GM18867 (cell line): Measurements from ENCODE around the gene RAB3GAP2.
"Not testable (repeated sequence)": the region's sequence is repeated elsewhere in the genome, so short reads cannot be mapped to it uniquely, and the experiment has no call there.

ENCODE experiments used
- ATAC-seq: cut with Tn5 transposase; IDR thresholded peaks from one replicate; pipeline ENCODE4 v1.9.1; 2021; ENCODE audit warnings: mild to moderate bottlenecking, moderate library complexity; ENCODE audit not compliant: unreplicated experiment

Gene RAB3GAP2

DNA sequence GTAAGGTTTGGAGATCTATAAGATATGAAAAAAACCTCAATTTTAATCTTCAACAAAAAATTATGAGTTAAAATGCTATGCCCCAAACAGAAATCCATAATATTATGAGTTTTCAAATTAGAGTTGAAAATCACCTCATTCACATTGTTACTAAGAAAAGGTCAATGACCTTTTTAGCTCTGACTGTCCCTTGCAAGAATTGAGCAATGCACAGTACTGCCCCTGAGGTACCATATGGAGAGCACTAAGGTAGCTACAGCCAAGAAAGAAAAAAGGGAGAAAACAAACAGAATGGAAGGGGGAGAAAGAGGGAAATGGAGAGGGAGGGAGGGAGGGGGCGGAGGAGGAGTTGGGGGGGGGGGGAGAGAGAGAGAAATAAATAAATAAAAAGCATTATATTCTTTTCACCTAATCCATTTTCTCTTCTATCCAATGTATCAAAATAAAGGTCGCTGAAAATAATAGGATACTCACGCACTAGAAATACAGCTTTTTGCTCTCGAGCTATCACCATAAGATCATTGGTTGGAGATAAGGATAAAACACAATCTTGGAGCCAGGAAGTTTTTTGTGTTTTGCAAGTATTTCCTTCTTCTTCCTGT is 58.8 kb downstream of the RAB3GAP2 start:
- ATAC-seq: no peak

DNA sequence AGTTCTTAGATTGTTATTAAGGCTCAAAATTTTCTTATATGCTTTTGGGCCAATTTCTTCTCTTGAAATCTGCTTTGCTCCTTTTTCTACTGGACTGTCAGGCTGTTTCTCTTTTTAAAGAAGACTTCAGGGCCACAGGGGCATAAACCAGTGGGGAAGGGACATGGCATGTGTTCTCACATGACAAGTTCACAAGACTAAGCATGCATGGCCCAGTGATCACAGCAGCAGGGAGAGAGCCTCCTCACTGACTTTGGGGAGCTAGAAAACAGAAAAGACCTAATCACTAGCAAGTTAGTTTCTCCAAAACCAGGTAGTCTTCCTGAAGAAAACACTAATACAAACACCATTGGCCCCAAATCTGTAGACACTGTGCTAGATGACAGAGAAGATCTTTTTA is 64.8 kb downstream of the RAB3GAP2 start:
- ATAC-seq: no peak

DNA sequence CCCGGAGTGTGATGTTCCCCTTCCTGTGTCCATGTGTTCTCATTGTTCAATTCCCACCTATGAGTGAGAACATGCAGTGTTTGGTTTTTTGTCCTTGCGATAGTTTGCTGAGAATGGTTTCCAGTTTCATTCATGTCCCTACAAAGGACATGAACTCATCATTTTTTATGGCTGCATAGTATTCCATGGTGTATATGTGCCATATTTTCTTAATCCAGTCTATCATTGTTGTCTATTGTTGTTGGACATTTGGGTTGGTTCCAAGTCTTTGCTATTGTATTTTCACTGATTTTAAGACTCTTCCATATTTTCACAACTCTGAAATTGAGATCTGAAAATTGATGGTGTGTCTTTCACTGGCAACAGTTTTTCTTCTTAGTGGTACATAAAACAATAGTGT is 67.5 kb downstream of the RAB3GAP2 start:
- ATAC-seq: not testable (repeated sequence)

DNA sequence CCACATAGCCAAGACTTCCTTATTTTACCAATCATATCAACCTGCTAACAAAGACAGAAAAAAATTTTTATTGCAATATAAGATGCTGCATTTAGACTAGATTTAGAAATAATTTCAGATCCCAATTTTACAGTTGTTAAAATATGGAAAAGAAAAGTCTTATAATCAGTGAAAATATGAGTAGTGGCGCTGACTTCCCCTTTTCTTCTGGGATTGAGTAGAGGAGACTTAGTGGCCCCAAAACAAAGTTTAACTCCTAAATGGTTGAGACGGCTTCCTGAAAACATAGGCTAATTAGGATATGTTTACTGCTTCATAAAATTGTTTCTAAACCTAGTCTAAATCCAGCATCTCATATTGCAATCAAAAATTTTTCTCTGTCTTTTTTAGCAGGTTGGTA is 68.4 kb downstream of the RAB3GAP2 start:
- no peak for ATAC-seq

DNA sequence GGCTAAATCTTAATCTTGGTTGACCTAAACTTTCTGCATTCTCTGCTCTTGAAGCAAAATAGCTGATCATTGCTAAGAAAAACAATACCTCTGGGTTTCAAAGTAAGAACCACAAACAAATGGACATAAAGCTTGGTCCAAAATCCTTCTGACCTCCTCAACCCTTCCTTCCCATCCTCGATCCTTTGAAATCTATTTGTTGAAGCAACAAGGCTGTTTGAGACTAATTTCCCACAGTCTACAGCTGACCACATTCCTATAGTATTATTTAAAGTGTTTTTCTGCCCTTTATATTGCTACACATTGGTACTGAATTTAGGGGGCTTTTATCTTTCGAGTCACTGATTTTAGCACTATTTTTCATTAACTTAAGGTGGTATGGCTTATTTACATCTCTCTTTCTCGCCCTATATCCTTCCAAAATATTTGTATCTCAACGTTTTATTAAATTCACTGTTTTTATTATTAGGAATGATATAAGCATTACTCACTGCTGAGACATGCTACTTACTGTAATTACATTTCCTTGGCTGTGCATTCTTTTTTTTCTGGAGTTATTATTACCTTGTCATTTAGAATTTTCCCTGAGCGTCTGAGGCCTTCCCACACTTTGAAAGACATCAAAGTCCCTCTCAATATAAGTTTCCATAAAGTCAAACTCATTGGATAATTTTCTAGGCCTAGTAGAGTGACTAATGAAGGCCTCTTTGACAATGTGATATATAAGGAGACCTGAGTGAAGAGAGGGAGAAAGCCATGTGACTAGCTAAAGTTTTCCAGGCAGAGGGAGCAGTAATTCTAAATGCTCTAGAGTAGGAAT is 73.9 kb downstream of the RAB3GAP2 start:
- no peak for ATAC-seq

DNA sequence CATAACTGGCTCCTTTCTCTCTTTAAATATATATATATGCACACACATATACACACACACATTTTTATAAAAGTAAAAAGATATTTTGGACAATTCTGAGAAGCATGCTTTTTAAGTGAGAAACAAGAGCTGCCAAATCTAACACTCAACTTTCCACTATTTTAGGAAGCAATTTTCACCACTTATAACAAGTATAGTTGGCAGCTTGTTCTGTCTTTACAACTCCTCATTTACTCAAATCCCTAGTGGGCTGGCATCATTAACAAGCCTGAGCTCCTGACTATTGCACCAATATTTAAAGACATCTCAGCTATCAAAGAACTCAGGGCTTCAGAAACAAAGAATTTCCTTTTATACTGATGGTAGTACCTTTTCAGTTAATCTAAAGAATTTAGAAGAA is 76.6 kb downstream of the RAB3GAP2 start:
- no peak for ATAC-seq

DNA sequence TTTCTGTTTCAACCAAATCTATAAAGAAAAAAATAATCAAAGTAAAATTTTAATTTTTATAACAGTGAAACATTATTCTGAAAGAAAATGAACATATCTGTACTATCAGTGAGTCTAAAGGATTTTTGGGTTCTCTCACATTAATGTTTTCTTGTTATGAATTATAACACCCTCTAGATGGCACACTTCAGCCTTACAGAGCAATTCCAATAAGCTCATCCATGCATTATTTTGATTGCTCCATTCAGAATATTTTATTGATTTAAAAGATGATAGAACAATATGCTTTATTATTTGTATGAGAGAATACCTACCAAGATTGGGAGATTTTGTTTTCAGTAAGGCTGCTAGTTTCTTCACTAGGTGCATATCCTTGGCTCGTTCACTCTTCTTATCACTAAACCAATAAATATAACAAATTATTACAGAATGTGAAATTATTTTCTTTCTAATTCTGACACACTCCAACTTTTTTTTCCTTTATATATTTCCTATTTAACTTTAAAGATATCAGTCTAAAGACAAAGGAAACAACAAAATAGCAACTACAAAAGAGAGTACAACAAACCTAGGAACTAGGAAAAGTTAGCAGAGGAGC is 82.4 kb downstream of the RAB3GAP2 start:
- ATAC-seq: no peak

DNA sequence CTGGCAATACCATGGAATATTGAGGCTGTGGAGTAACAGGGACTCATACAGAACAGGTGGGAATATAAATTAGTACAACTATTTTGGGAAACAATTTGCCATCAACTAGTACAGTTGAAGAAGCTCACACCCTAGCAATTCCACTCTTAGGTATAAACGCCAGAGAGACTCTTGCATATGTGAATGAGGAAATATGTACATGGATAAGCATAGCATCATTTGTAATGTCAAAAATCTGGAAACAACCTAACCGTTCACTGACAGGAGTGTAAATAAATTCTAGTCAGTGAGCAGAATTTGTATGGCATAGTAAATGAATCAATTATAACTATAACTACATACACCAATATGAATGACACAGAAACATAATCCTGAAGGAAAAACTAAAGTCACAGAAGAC is 83.7 kb downstream of the RAB3GAP2 start:
- ATAC-seq: no peak

DNA sequence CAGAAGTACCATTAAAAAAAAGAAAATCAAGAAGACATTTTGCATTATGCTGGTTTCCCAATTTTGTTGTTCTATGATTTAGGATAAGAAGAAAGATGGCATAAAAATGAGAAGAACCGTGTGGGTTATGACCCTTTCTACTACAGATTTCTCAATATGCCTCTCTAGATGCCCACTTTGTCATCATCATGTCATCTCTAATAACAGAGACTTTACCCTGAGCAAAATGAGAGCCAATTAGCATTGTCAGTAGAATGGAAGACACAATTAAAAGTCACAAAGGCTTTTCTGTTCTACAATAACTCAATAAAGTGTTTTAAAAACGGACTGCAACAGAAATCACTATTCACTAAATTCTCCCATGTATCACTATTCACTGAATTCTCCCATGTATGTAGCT is 85.5 kb downstream of the RAB3GAP2 start:
- ATAC-seq: no peak

DNA sequence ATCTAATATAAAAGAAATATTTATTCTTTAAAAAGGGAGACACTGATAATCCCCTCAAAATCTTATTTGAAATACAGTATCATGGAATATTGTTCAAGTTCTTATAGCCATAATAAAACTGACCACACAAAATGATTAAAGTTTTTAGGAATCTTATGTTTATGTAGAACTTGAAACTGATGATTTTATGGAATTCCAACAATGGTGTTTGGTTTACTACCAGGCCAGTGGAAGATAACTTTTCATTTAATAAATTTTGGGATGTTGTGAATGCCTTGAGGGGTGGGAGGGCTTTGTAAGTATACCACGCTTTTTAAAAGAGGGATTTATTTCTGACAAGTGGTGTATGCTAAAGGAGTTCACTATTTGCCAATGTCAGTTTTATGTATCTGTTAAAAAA is 87.7 kb downstream of the RAB3GAP2 start:
- ATAC-seq: no peak

DNA sequence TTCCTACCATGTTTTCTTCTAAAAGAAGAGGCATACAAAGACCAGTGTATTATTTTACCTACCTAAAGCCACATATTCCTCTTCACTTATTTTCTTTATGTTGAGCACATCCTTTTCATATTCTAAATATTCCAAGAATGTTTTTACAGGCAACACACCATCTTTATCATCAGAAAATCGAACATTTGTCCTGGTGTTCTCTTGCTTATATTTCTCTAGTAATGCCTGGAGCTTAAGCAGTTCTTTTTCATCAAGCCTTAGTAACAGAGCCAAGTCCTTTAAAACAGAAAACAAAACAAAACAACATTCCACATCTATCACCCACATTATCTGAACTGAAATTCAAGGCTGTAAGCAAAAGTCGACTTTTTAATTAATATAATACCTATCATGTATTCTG is 89.6 kb downstream of the RAB3GAP2 start:
- ATAC-seq: no peak

DNA sequence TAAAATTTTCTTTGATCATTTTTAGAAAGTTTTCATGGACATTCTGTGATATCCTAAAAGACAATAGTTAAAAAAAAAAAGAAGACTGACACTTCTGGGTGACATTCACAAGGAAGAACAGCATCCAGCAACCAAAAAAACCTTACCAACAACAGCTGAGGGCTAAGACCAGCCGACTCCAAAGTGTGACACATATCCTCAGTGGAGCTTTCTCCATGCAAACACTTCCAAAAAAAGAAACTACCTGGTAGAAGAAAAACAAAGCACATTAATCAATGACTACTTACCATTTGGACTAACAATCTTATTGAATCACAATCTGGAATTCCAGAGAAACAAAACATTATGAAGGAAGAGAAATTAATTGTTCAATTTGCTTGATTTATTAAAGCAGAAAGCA is 90.1 kb downstream of the RAB3GAP2 start:
- no peak for ATAC-seq

DNA sequence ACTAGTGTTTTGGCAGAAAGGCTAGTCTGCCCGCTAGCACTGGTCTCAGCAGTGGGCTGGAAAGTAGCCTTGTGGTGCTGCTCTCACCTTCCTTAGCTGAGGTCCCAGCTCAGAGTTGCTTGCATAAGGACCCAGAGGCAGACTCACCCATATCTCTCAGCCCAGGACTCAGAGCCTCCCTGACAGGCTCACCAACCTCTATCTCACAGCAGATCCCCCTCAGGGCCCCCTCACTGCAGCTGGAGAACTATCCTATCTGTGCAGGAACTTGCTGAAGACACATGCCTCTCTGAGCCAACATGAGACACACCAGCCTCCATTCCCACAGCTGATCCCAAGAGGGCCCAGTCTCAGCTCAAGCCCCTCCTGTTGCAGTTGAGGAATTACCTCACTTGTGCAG is 95.7 kb downstream of the RAB3GAP2 start:
- ATAC-seq: no peak

DNA sequence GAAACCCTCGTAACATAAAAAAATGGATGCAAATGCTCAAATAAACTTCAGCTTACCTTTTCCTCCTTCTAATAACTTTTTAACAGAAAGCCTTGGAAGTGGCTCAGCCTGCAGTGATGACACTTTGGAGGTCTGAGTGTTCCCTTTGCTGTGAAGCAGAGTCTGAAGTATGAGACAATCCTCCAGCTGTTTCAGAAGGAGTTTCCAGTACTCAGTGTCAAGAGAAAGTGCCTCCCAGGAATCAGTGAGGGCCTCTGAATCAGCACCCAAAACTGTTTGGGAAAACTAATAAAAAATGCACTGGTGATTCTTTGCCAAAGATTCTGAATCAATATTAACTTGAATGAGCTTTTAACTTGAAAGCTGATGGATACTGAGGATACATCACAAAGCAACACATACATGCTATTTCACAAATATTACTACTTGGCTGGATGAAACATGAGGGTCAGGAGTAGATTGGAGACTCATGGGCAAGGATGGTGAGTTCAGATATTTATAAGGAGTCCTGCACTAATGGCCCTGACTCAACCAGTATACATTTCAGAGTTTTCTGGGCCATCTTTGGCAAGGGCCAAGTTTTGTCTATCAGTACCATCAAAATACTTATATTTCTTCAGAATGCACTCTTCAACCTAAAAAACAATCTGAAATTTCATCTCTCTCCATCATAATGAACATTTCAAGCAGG is 101.3 kb downstream of the RAB3GAP2 start:
- no peak for ATAC-seq

DNA sequence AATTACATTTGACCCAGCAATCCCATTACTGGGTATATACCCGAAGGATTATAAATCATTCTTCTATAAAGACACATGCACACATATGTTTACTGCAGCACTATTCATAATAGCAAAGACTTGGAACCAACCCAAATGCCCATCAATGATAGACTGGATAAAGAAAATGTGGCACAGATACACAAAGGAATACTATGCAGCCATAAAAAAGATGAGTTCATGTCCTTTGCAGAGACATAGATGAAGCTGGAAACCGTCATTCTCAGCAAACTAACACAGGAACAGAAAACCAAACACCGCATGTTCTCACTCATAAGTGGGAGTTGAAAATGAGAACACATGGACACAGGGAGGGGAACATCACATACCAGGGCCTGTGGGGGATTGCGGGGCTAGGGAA is 102.4 kb downstream of the RAB3GAP2 start:
- ATAC-seq: not testable (repeated sequence)

DNA sequence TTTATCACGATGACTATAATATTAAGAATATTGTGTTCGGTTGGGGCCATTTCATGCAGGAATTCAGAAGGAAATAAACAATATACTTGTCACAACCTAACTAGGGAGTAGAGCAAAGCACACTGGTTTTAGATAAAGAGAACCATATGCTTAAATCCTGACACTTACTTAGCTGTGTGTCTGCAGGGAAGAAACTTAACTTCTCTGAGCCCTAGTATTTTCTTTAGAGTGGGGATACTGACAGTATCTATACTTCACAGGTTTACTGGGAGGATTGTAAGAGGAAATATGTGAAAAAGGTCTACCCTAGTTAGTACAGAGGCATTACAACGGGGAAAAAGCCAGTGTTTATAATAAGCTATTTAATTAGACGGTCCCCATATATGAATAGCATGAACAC is 105.4 kb downstream of the RAB3GAP2 start:
- no peak for ATAC-seq

DNA sequence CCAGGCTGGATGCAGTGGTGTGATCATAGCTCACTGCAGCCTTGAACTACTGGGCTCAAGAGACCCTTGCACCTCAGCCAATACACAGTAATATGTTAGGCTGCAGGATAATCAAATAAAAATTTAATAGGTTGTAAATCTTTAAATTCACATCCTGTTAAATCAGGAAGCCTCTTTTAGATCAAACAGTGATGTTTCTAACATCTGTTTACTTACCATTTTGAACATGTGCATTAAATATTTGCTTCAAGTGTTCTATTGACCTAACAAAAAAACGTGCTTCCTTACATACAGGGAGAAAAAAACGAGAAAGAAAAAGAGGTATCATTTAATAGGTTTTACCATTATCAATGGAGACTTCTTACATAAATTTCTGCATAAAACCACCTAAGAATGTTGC is 107.7 kb downstream of the RAB3GAP2 start:
- ATAC-seq: no peak

DNA sequence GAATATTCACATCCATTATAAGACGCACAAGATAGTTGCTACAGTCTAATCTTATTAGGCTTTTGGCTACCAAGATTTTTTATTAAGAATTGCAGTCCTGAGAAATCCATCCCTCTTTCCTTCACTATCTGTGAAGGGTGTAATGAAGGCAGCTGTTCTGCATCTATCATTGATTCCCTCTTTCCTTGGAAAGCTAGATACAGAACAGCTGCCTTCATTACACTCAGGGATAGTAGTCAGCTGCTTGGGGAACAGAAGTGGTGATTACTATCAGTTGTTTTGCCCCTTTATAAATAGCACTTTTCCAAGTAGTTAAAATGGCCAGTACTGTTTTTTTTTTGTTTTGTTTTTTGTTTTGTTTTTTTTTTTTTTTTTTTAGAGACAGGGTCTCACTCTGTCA is 108.1 kb downstream of the RAB3GAP2 start:
- ATAC-seq: no peak

DNA sequence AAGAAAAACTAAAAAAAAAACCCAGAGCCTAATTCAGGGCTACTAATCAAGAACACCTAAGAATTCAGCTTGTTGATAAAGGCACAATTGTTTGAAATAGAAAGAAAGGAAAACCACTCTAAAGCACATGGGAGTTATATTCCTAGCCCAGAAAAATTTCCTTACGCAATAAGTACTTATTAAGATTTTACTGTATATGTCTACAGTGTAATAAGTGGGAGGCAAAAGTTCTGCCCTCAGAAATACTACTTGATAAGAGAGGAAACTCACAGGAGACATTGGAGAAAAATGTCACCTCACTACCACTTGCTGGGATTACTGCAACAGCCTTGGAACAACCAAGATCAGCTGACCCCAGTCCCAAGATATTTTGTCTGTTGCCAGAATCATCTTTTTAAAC is 112.2 kb downstream of the RAB3GAP2 start:
- ATAC-seq: no peak

DNA sequence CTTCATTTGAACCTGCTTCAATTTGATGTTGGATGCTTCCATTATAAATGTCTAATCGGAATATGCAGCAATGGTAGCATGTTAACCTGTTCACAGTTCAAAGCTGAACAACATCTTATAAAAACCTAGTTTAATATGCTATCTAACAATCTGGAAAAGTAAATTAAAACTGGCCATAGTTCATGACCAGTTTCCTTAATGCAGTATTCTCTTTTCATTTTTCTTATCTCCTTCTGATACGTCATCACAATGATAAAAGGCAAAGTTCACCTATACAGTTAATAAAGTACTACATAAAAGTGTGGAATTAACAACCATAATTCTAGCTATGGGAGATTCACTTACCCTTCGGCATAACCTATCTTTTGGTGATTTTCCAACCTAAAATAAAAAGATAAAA is 113.2 kb downstream of the RAB3GAP2 start:
- no peak for ATAC-seq

DNA sequence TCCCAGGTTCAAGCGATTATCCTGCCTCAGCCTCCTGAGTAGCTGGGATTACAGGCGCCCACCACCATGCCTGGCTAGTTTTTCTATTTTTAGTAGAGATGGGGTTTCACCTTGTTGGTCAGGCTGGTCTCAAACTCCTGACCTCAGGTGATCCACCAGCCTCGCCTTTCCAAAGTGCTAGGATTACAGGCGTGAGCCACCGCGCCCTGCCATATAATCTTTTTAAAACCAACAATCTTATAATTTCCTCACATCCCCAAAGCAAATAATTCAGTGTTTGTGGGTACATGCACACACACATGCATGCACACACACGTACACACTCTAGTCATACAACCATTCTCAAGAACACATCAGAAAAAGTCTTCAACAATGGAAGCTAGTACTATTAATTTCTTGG is 113.7 kb downstream of the RAB3GAP2 start:
- ATAC-seq: not testable (repeated sequence)

DNA sequence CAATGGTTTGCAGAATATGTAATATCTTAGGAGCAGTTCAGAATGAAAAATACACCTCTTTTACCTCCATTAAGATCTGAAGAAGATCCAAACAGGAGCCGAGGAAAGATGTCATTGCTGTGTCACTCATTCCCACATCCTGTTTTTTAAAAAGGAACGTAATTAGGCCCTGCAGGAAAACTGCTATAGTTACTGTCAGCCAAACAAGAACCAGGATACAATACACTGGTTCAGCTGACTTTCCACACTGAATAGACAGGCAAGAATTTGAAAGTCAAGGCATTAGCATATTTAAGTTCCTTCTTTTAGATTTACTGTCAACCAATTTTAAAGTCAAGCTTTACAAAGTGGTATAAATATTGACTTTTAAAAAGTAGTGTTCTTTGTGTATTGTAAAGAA is 114.5 kb downstream of the RAB3GAP2 start:
- ATAC-seq: no peak
